ENCODE data around the gene CCDC201. TPM values are rescaled to one million over a fixed set of nuclear protein-coding genes. Genes with fewer than 3 reads are reported as not detected.

CCDC201 gene
- polyA plus RNA-seq, 1 of the 3 experiments (the other 2 are of a cell fraction): not detected

DNA sequence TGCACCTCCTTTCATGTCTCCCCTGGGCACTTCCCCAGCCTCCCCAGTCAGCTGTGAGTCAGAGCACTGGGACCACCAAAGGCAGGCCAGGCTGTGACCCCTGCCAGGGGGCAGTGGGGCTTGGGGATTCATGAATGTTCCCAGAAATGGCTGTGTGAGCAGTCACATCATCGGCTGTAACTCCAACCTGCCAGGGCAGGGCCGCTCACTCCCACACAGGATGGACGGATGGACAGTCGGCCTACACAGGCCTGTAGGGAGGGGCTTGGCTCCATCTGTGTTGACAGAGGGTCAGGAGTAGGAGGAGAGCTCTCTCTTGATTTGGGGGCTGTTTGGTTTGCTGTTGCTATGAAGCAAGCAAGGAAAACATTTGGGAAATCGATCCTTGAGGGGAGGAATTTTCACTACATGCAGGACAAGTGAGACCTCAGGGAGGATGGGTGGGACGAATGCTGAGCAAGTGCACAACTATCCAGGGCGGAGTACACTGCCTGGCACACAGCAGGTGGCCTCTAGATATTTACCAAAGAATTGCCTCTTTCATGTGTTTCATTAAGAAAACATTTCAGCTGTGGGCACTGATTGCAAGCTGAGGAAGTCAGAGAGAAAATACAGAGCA, 12.5 kb upstream of the CCDC201 start (continued):
- TF ChIP-seq TEAD4 (IDR thresholded peaks at IDR 0.05; ENCODE audit: borderline replicate concordance, insufficient read depth) (no peak), USF2 (IDR thresholded peaks at IDR 0.05; ENCODE audit: borderline replicate concordance, low read depth, low read length) (no peak)

GRCh38 chr7:45884136-45884535, 11.3 kb upstream of the CCDC201 start:
- Histone ChIP-seq H3K79me2 (ENCODE audit: insufficient read depth) (no peaks in the 10 kb centered on the region), H2AFZ (ENCODE audit: low read depth) (no peak overlapping the region), H3K9me3 (no peaks in the 10 kb centered on the region), H3K27ac (ENCODE audit: low read depth in 2 of 2, low read length in 1 of 2) (no peak overlapping the region), H3K36me3 (replicated peaks in 1 of 2; ENCODE audit: control insufficient read depth in 1 of 2, insufficient read depth in 2 of 2, low read length in 1 of 2) (no peaks in the 10 kb centered on the region), H3K4me3 (ENCODE audit: low read depth in 2 of 2, low read length in 1 of 2) (no peak overlapping the region), H3F3A (replicated peaks; ENCODE audit: insufficient read depth) (no peaks in the 10 kb centered on the region), H3K27me3 (ENCODE audit: insufficient read depth) (peaks cover 7% of the 10 kb centered on the region; the same call in 1 of the 2 replicates), H3K9ac (no peak overlapping the region), H3K4me2 (no peak overlapping the region), H4K20me1 (ENCODE audit: insufficient read depth) (no peaks in the 10 kb centered on the region), H3K4me1 (ENCODE audit: control insufficient read depth in 1 of 2, insufficient read depth in 2 of 2, low read depth in 1 of 2, low read length in 1 of 2) (peaks cover 0 to 8% of the 10 kb centered on the region in 2 experiments; a peak in 1 of 4 replicates), H3K9me2 (no peaks in the 10 kb centered on the region)
- CTCF ChIA-PET: interaction anchor here (1.2 to 1.8 kb wide), 2 partner anchors 37 to 39 kb away, joined by 4 to 5 read pairs; no protein-coding TSS in a partner anchor
- POLR2A ChIA-PET: no interaction called here
- DNase-seq: no peak
- 80% methylated on average over 4 of the region's 4 CpGs for WGBS (ENCODE audit: low lambda C conversion rate)
- no peak for TF ChIP-seq IRF3 (IDR thresholded peaks at IDR 0.05; ENCODE audit: low read depth, low read length)

GRCh38 chr7:45882465-45882810, 9.6 kb upstream of the CCDC201 start:
- Histone ChIP-seq H3F3A (replicated peaks; ENCODE audit: insufficient read depth) (no peaks in the 10 kb centered on the region), H3K4me2 (no peak overlapping the region)
- POLR2A ChIA-PET: no interaction called here

More at GRCh38 chr7:45882465-45882810, 9.6 kb upstream of the CCDC201 start:
- WGBS (ENCODE audit: low lambda C conversion rate): 71% methylated on average over 5 of the region's 5 CpGs
- H3K9me2 ChIP-seq: no peaks in the 10 kb centered on the region
- no peak overlapping the region for H3K4me3 ChIP-seq (ENCODE audit: low read depth in 2 of 2, low read length in 1 of 2)
- no peak for DNase-seq
- TF ChIP-seq MAX (IDR thresholded peaks at IDR 0.05; ENCODE audit: low read depth) (no peak), EP300 (IDR thresholded peaks at IDR 0.05; ENCODE audit: borderline replicate concordance in 1 of 2, low read depth in 1 of 2, low read length in 1 of 2) (no peak), TAF1 (IDR thresholded peaks at IDR 0.05; ENCODE audit: borderline replicate concordance, low read depth, low read length) (no peak), TCF12 (IDR thresholded peaks at IDR 0.05) (no peak), JUND (IDR thresholded peaks at IDR 0.05) (no peak), GATA2 (CRISPR knock-in tag; IDR thresholded peaks at IDR 0.05) (no peak), ELF1 (IDR thresholded peaks at IDR 0.05) (no peak)
- H4K20me1 ChIP-seq (ENCODE audit: insufficient read depth): no peaks in the 10 kb centered on the region
- H3K9ac ChIP-seq: no peak overlapping the region
- H3K4me1 ChIP-seq (ENCODE audit: control insufficient read depth in 1 of 2, insufficient read depth in 2 of 2, low read depth in 1 of 2, low read length in 1 of 2): no peaks in the 10 kb centered on the region
- H3K9me3 ChIP-seq: no peaks in the 10 kb centered on the region
- CTCF ChIA-PET: interaction anchor here (1.1 to 1.4 kb wide), 3 partner anchors 8 to 41 kb away, joined by 3 to 6 read pairs (median 6); no protein-coding TSS in a partner anchor
- no peaks in the 10 kb centered on the region for H3K36me3 ChIP-seq (replicated peaks in 1 of 2; ENCODE audit: control insufficient read depth in 1 of 2, insufficient read depth in 2 of 2, low read length in 1 of 2)
- H3K79me2 ChIP-seq (ENCODE audit: insufficient read depth): no peaks in the 10 kb centered on the region
- no peak overlapping the region for H2AFZ ChIP-seq (ENCODE audit: low read depth)
- H3K27me3 ChIP-seq (ENCODE audit: insufficient read depth): no peaks in the 10 kb centered on the region
- H3K27ac ChIP-seq (ENCODE audit: low read depth in 2 of 2, low read length in 1 of 2): no peak overlapping the region
